Trophoblast cell (in vitro differentiated cells and primary cell): Measurements from ENCODE around the gene CSTF2T.
A peak's percentile ranks its signal among the peaks of the same experiment; 100 is the strongest.

ENCODE experiments used
- DNase-seq, 2 donors: peaks; one replicate each; pipeline ENCODE4 v3.0.0-alpha.2; 2016
- H2AFZ ChIP-seq: 2 replicates; pipeline ENCODE4 v1.6.1; 2013; ENCODE audit warnings: low read length, moderate library complexity, mild to moderate bottlenecking; ENCODE audit not compliant: insufficient read depth, poor library complexity
- H2AK5ac ChIP-seq: 2 replicates; pipeline ENCODE4 v1.6.1; 2013; ENCODE audit warnings: mild to moderate bottlenecking, low read length
- H2BK120ac ChIP-seq: 2 replicates; pipeline ENCODE4 v1.6.1; 2013; ENCODE audit warnings: low read length, mild to moderate bottlenecking, moderate library complexity; ENCODE audit not compliant: insufficient read depth, poor library complexity
- H2BK12ac ChIP-seq: 2 replicates; pipeline ENCODE4 v1.6.1; 2013; ENCODE audit warnings: mild to moderate bottlenecking, low read length, moderate library complexity
- H2BK5ac ChIP-seq: 2 replicates; pipeline ENCODE4 v1.6.1; 2013; ENCODE audit warnings: low read length, low read depth, moderate library complexity, mild to moderate bottlenecking; ENCODE audit not compliant: poor library complexity
- H3K14ac ChIP-seq: 2 replicates; pipeline ENCODE4 v1.6.1; 2013; ENCODE audit warnings: mild to moderate bottlenecking, low read length
- H3K18ac ChIP-seq: 2 replicates; pipeline ENCODE4 v1.6.1; 2013; ENCODE audit warnings: mild to moderate bottlenecking, low read length
- H3K23ac ChIP-seq: 2 replicates; pipeline ENCODE4 v1.6.1; 2013; ENCODE audit warnings: low read length
- H3K27ac ChIP-seq: 2 replicates; pipeline ENCODE4 v1.5.1; 2013; ENCODE audit warnings: low read depth, mild to moderate bottlenecking, inconsistent platforms, low read length, moderate library complexity
- H3K27me3 ChIP-seq: 2 replicates; pipeline ENCODE4 v1.6.1; 2013; ENCODE audit warnings: inconsistent platforms, mild to moderate bottlenecking, low read length, moderate library complexity; ENCODE audit not compliant: insufficient read depth
- H3K36me3 ChIP-seq, 2 experiments: 1 replicate in 1 of 2; 2 replicates in 1 of 2; pipeline ENCODE4 v1.6.1; 2013; ENCODE audit warnings: low read length in 2 of 2, mild to moderate bottlenecking in 2 of 2, moderate library complexity in 1 of 2; ENCODE audit not compliant: insufficient read depth in 2 of 2, control insufficient read depth in 1 of 2
- H3K4ac ChIP-seq: 2 replicates; pipeline ENCODE4 v1.6.1; 2013; ENCODE audit warnings: low read depth, mild to moderate bottlenecking, low read length, moderate library complexity
- H3K4me1 ChIP-seq, 2 experiments: 1 replicate in 1 of 2; 2 replicates in 1 of 2; pipeline ENCODE4 v1.6.1; 2013; ENCODE audit warnings: low read length in 2 of 2, mild to moderate bottlenecking in 2 of 2, moderate library complexity in 1 of 2; ENCODE audit not compliant: insufficient read depth in 2 of 2, control insufficient read depth in 1 of 2
- H3K4me2 ChIP-seq: 2 replicates; pipeline ENCODE4 v1.6.1; 2013; ENCODE audit warnings: inconsistent platforms, mild to moderate bottlenecking, low read length, moderate library complexity
- H3K4me3 ChIP-seq: 2 replicates; pipeline ENCODE4 v1.5.1; 2013; ENCODE audit warnings: mild to moderate bottlenecking, low read depth, low read length, inconsistent platforms
- H3K79me1 ChIP-seq: one replicate; pipeline ENCODE4 v1.6.1; 2013; ENCODE audit warnings: low read length
- H3K79me2 ChIP-seq: 2 replicates; pipeline ENCODE4 v1.6.1; 2013; ENCODE audit warnings: low read length, mild to moderate bottlenecking; ENCODE audit not compliant: control insufficient read depth, insufficient read depth, poor library complexity
- H3K9ac ChIP-seq: 2 replicates; pipeline ENCODE4 v1.6.1; 2013; ENCODE audit warnings: mild to moderate bottlenecking, low read length
- H3K9me3 ChIP-seq: 2 replicates; pipeline ENCODE4 v1.6.1; 2013; ENCODE audit warnings: low read depth, mild to moderate bottlenecking, control low read depth, inconsistent platforms, low read length; ENCODE audit not compliant: insufficient read depth
- H4K12ac ChIP-seq: 2 replicates; pipeline ENCODE4 v1.6.1; 2013; ENCODE audit warnings: low read depth, mild to moderate bottlenecking, low read length, moderate library complexity
- H4K8ac ChIP-seq: 2 replicates; pipeline ENCODE4 v1.6.1; 2013; ENCODE audit warnings: low read depth, mild to moderate bottlenecking, low read length, moderate library complexity
- H4K91ac ChIP-seq: one replicate; pipeline ENCODE4 v1.6.1; 2013; ENCODE audit warnings: low read depth, mild to moderate bottlenecking, low read length, moderate library complexity
- WGBS: extraction: QIAGEN DNeasy Blood & Tissue Kit; methylation state at CpG from one replicate; pipeline ENCODE4 v1.1.7; 2013; ENCODE audit warnings: missing lambda C conversion rate; ENCODE audit not compliant: insufficient read length, insufficient coverage; ENCODE audit errors: extremely low coverage; 5-methylcytosine and 5-hydroxymethylcytosine counted together

The CSTF2T gene

GRCh38 chr10:51744235-51745000 lies 45.0 kb upstream of the CSTF2T start:
- Histone ChIP-seq H3K4me2 (no peak overlapping the region), H4K8ac (no peak overlapping the region), H3K79me1 (no peaks in the 10 kb centered on the region), H3K79me2 (no peaks in the 10 kb centered on the region), H3K23ac (no peak overlapping the region), H3K4ac (no peak overlapping the region), H3K36me3 (no peaks in the 10 kb centered on the region), H2BK5ac (no peak overlapping the region), H2AFZ (no peak overlapping the region), H2BK120ac (no peak overlapping the region), H4K12ac (no peak overlapping the region), H3K18ac (no peak overlapping the region), H3K14ac (no peak overlapping the region), H3K9me3 (no peaks in the 10 kb centered on the region), H3K4me1 (no peaks in the 10 kb centered on the region), H4K91ac (no peak overlapping the region), H3K4me3 (no peak overlapping the region), H2BK12ac (no peak overlapping the region), H3K27me3 (no peaks in the 10 kb centered on the region), H3K27ac (no peak overlapping the region), H3K9ac (no peak overlapping the region), H2AK5ac (no peak overlapping the region)
- no peak for DNase-seq
- no CpG with 5 or more reads among the region's 6 CpGs for WGBS

- no peaks in the 10 kb centered on the region for H3K36me3 ChIP-seq
- peak overlapping the region; percentile 60 for H4K8ac ChIP-seq
- H3K9ac ChIP-seq: no peak overlapping the region
- H2BK12ac ChIP-seq: no peak overlapping the region
- no peaks in the 10 kb centered on the region for H3K79me2 ChIP-seq
- H3K18ac ChIP-seq: no peak overlapping the region
- no peaks in the 10 kb centered on the region for H3K4me1 ChIP-seq
- H3K4ac ChIP-seq: no peak overlapping the region
- H3K4me3 ChIP-seq: no peak overlapping the region
- no peak overlapping the region for H2BK120ac ChIP-seq
- no peak overlapping the region for H3K14ac ChIP-seq
- H3K27ac ChIP-seq: no peak overlapping the region
- DNase-seq: no peak
- H3K23ac ChIP-seq: no peak overlapping the region
- no peak overlapping the region for H3K4me2 ChIP-seq
- H4K12ac ChIP-seq: no peak overlapping the region
- no peak overlapping the region for H4K91ac ChIP-seq
- WGBS: no CpG with 5 or more reads among the region's 6 CpGs
- no peaks in the 10 kb centered on the region for H3K9me3 ChIP-seq
- H2AFZ ChIP-seq: no peak overlapping the region
- H2AK5ac ChIP-seq: no peak overlapping the region
- H3K79me1 ChIP-seq: no peaks in the 10 kb centered on the region
- H3K27me3 ChIP-seq: no peaks in the 10 kb centered on the region
- H2BK5ac ChIP-seq: no peak overlapping the region
Measured at GRCh38 chr10:51743146-51743545, 43.8 kb upstream of the CSTF2T start.

GRCh38 chr10:51733057-51733456 lies 33.7 kb upstream of the CSTF2T start:
- Histone ChIP-seq H4K12ac (no peak overlapping the region), H3K23ac (no peak overlapping the region), H3K27ac (no peak overlapping the region), H3K4me3 (no peak overlapping the region), H2BK5ac (no peak overlapping the region), H2BK120ac (no peak overlapping the region), H4K8ac (no peak overlapping the region), H3K9ac (no peak overlapping the region), H3K79me2 (no peaks in the 10 kb centered on the region), H3K14ac (no peak overlapping the region), H2AK5ac (no peak overlapping the region), H3K4me1 (no peaks in the 10 kb centered on the region), H2BK12ac (no peak overlapping the region), H3K79me1 (no peaks in the 10 kb centered on the region), H3K4ac (no peak overlapping the region), H3K9me3 (no peaks in the 10 kb centered on the region), H3K18ac (no peak overlapping the region), H3K4me2 (no peak overlapping the region), H2AFZ (no peak overlapping the region), H3K27me3 (no peaks in the 10 kb centered on the region), H4K91ac (no peak overlapping the region), H3K36me3 (no peaks in the 10 kb centered on the region)
- no CpG with 5 or more reads among the region's 1 CpG for WGBS
- no peak for DNase-seq

GRCh38 chr10:51729822-51730555 lies 30.6 kb upstream of the CSTF2T start:
- Histone ChIP-seq H3K4me1 (no peaks in the 10 kb centered on the region), H2AFZ (no peak overlapping the region), H2BK5ac (no peak overlapping the region), H3K4ac (no peak overlapping the region), H3K23ac (no peak overlapping the region), H3K4me2 (no peak overlapping the region), H3K36me3 (no peaks in the 10 kb centered on the region), H4K91ac (no peak overlapping the region), H2AK5ac (no peak overlapping the region), H4K12ac (no peak overlapping the region), H3K27me3 (no peaks in the 10 kb centered on the region), H3K9me3 (no peaks in the 10 kb centered on the region), H2BK12ac (no peak overlapping the region), H3K14ac (no peak overlapping the region), H3K4me3 (no peak overlapping the region), H3K79me2 (no peaks in the 10 kb centered on the region), H3K27ac (no peak overlapping the region), H3K18ac (no peak overlapping the region), H2BK120ac (no peak overlapping the region), H3K9ac (no peak overlapping the region), H3K79me1 (no peaks in the 10 kb centered on the region), H4K8ac (no peak overlapping the region)
- no CpG with 5 or more reads among the region's 7 CpGs for WGBS
- DNase-seq: no peak
